ENCODE results near the gene USP4.
"Not testable (repeated sequence)": the region's sequence is repeated elsewhere in the genome, so short reads cannot be mapped to it uniquely, and the experiment has no call there.

USP4 gene

GRCh38 chr3:49370585-49371290 is 30.9 kb upstream of the USP4 start:
- Histone ChIP-seq H3K4me1 (peaks cover 0 to 18% (median 0%) of the 10 kb centered on the region in 4 donors), H3K9me3 (no peaks in the 10 kb centered on the region), H3K27ac (no peak overlapping the region), H3K27me3 (no peaks in the 10 kb centered on the region), H3K36me3 (peaks cover 75 to 91% (median 78%) of the 10 kb centered on the region in 3 donors), H3K4me3 (no peak overlapping the region)
- TF ChIP-seq CTCF (IDR thresholded peaks at IDR 0.05), result no peak
- no peak for DNase-seq
- intact Hi-C loops (cut with DNase I; ENCODE audit: low total_unique reads), result no loop called here

- Histone ChIP-seq H3K4me3 (no peak overlapping the region), H3K9me3 (no peaks in the 10 kb centered on the region), H3K36me3 (peaks cover 80 to 82% (median 81%) of the 10 kb centered on the region in 3 donors), H3K27me3 (no peaks in the 10 kb centered on the region), H3K27ac (no peak overlapping the region), H3K4me1 (peaks cover 0 to 14% (median 9%) of the 10 kb centered on the region in 4 donors)
- no peak for TF ChIP-seq CTCF (IDR thresholded peaks at IDR 0.05)
- no peak for DNase-seq
- intact Hi-C loops (cut with DNase I; ENCODE audit: low total_unique reads), result no loop called here
Observed at GRCh38 chr3:49362561-49362960, 22.7 kb upstream of the USP4 start.

DNA sequence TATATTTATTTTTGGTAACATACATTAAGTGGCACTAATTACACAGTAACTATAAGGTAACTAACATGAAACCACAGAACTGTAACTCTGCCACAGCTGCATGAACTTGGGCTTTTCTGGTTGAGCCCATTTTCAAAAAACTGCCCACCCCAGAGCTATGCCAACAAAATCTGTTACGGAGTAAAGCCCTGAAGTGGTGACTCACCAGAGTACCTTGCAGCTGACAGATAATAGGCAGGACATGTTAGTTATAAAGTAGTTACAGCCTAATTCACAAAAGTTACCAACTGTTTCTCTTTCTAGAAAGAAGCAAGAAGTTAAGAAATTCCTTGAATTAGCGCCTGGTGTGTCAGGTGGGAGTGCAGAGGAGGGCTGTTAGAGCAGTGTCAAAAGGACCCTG is 19.8 kb upstream of the USP4 start:
- no peaks in the 10 kb centered on the region for H3K27me3 ChIP-seq
- H3K36me3 ChIP-seq, result peaks cover 60 to 68% (median 64%) of the 10 kb centered on the region in 3 donors
- H3K27ac ChIP-seq, result peak overlapping the region in 1 of 2 donors; percentile 92
- peaks cover 0 to 41% (median 23%) of the 10 kb centered on the region in 4 donors for H3K4me1 ChIP-seq
- no peak for TF ChIP-seq CTCF (IDR thresholded peaks at IDR 0.05)
- H3K9me3 ChIP-seq, result no peaks in the 10 kb centered on the region
- no peak overlapping the region for H3K4me3 ChIP-seq
- no peak for DNase-seq
- intact Hi-C loops (cut with DNase I; ENCODE audit: low total_unique reads), result loop anchor here (10.0 kb wide), 1 partner anchor 45 kb away; no protein-coding TSS in a partner anchor

DNA sequence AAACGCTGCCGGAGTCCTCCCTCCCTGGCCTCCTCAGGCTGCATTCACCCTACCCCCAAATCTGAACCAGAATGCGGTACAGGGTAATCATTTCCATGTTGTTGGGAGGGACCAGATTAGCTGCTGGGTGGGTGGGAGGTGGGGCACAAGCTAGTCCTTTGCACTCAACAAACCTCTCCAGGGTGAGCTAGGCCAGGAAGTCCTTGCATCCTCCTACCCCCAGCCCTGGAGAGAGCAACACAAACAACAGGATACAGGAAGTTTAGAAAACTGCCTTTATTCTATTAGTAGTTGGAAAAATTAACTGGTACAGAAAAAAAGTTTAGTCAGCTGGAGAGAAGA is 19.0 kb upstream of the USP4 start:
- no peak for TF ChIP-seq CTCF (IDR thresholded peaks at IDR 0.05)
- Histone ChIP-seq H3K9me3 (no peaks in the 10 kb centered on the region), H3K27ac (peak overlapping the region; percentile 86 to 92), H3K36me3 (peaks cover 53 to 61% (median 57%) of the 10 kb centered on the region in 3 donors), H3K4me1 (peaks cover 0 to 41% (median 23%) of the 10 kb centered on the region in 4 donors), H3K27me3 (no peaks in the 10 kb centered on the region), H3K4me3 (peak overlapping the region; percentile 75 to 84)
- intact Hi-C loops (cut with DNase I; ENCODE audit: low total_unique reads), result loop anchor here (10.0 kb wide), 1 partner anchor 46 kb away; no protein-coding TSS in a partner anchor
- DNase-seq, result no peak

GRCh38 chr3:49358217-49358883 is 18.5 kb upstream of the USP4 start, which contains the start of gene GPX1:
Gene GPX1, minus strand, starts transcription at chr3:49358353. Its CDS starts 75 bp downstream, at chr3:49358278.
- peak within 1 kb of the TSS; percentile 75 to 84 for H3K4me3 ChIP-seq
- intact Hi-C loops (cut with DNase I; ENCODE audit: low total_unique reads), result loop anchor here (10.0 kb wide), 1 partner anchor 46 kb away; no protein-coding TSS in a partner anchor
- peak; percentile 96 to 97 for DNase-seq
- no peaks in the 10 kb centered on the region for H3K9me3 ChIP-seq
- H3K27me3 ChIP-seq, result no peaks in the 10 kb centered on the region
- TF ChIP-seq CTCF (IDR thresholded peaks at IDR 0.05), result no peak
- peak within 1 kb of the TSS; percentile 86 to 92 for H3K27ac ChIP-seq
- peaks cover 48 to 56% (median 52%) of the 10 kb centered on the region in 3 donors for H3K36me3 ChIP-seq
- H3K4me1 ChIP-seq, result peaks cover 0 to 41% (median 23%) of the 10 kb centered on the region in 4 donors

DNA sequence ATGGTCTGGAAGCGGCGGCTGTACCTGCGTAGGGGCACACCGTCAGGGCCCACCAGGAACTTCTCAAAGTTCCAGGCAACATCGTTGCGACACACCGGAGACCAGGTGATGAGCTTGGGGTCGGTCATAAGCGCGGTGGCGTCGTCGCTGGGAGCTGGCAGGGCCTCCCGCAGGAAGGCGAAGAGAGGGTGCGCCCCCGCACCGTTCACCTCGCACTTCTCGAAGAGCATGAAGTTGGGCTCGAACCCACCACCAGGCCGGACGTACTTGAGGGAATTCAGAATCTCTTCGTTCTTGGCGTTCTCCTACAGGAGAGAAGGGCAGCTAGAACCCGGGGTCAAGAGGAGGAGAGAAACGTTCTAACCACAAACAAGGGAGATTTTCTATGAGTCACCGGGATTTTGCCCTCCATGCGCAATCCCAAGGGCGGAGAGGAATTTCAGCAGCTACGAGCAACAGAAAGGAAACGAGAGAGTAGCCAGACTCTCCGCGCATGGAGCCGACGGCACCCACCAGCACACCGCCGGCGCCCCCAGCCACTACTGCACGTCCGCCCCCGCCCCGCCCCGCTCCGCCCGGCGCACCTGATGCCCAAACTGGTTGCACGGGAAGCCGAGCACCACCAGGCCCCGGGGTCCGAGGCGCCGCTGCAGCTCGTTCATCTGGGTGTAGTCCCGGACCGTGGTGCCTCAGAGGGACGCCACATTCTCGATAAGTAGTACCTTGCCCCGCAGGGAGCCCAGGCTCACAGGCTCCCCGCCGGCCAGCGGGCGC is 17.8 kb upstream of the USP4 start:
- H3K36me3 ChIP-seq, result peaks cover 42 to 49% (median 45%) of the 10 kb centered on the region in 3 donors
- H3K4me1 ChIP-seq, result peaks cover 0 to 41% (median 23%) of the 10 kb centered on the region in 4 donors
- intact Hi-C loops (cut with DNase I; ENCODE audit: low total_unique reads), result loop anchor here (10.0 kb wide), 1 partner anchor 47 kb away; no protein-coding TSS in a partner anchor
- peak overlapping the region; percentile 86 to 92 for H3K27ac ChIP-seq
- not testable (repeated sequence) for H3K27me3 ChIP-seq, H3K9me3 ChIP-seq
- H3K4me3 ChIP-seq, result peak overlapping the region; percentile 75 to 84
- DNase-seq, result peak; percentile 54 to 83

DNA sequence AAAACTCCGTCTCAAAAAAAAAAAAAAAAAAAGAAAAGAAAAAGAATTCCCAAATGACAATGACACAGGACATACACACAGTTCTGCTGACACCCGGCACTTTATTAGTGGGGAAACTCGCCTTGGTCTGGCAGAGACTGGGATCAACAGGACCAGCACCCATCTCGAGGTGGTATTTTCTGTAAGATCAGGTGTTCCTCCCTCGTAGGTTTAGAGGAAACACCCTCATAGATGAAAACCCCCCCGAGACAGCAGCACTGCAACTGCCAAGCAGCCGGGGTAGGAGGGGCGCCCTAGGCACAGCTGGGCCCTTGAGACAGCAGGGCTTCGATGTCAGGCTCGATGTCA is 17.2 kb upstream of the USP4 start:
- intact Hi-C loops (cut with DNase I; ENCODE audit: low total_unique reads), result loop anchor here (10.0 kb wide), 1 partner anchor 48 kb away; no protein-coding TSS in a partner anchor
- not testable (repeated sequence) for H3K9me3 ChIP-seq, H3K27me3 ChIP-seq, DNase-seq
- Histone ChIP-seq H3K4me3 (peak overlapping the region; percentile 75 to 84), H3K4me1 (peaks cover 0 to 46% (median 23%) of the 10 kb centered on the region in 4 donors), H3K36me3 (peaks cover 36 to 45% (median 41%) of the 10 kb centered on the region in 3 donors), H3K27ac (peak overlapping the region; percentile 86 to 92)
